T47D (cell line): ENCODE results near the gene PIAS4.
"Not testable (repeated sequence)": the region's sequence is repeated elsewhere in the genome, so short reads cannot be mapped to it uniquely, and the experiment has no call there.

Experiments
- DNase-seq, 2 experiments: peaks; one replicate each; pipeline versions ENCODE4 v3.0.0 to v3.0.0-alpha.2; 2011 to 2012; ENCODE audit warnings: low read depth in 1 of 2, low spot score in 1 of 2
- JUND ChIP-seq: IDR thresholded peaks from 2 replicates; pipeline ENCODE4 v1.6.1; 2012; ENCODE audit warnings: low read depth
- in situ Hi-C: cut with HindIII; loops from 2 replicates; pipeline ENCODE4 v1.10.0; 2016; ENCODE audit warnings: low sequenced_read_pairs, low pct_unique_long_range_greater_than_20kb

Gene PIAS4, protein sequence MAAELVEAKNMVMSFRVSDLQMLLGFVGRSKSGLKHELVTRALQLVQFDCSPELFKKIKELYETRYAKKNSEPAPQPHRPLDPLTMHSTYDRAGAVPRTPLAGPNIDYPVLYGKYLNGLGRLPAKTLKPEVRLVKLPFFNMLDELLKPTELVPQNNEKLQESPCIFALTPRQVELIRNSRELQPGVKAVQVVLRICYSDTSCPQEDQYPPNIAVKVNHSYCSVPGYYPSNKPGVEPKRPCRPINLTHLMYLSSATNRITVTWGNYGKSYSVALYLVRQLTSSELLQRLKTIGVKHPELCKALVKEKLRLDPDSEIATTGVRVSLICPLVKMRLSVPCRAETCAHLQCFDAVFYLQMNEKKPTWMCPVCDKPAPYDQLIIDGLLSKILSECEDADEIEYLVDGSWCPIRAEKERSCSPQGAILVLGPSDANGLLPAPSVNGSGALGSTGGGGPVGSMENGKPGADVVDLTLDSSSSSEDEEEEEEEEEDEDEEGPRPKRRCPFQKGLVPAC

GRCh38 chr19:4007021-4007835, at the start of gene PIAS4:
TSS of gene PIAS4 (plus strand) at chr19:4007736. CDS start at chr19:4007761, 25 bp downstream.
- TF ChIP-seq JUND: no peak
- in situ Hi-C loops: no loop called here
- DNase-seq: peak; percentile 94 to 95

DNA sequence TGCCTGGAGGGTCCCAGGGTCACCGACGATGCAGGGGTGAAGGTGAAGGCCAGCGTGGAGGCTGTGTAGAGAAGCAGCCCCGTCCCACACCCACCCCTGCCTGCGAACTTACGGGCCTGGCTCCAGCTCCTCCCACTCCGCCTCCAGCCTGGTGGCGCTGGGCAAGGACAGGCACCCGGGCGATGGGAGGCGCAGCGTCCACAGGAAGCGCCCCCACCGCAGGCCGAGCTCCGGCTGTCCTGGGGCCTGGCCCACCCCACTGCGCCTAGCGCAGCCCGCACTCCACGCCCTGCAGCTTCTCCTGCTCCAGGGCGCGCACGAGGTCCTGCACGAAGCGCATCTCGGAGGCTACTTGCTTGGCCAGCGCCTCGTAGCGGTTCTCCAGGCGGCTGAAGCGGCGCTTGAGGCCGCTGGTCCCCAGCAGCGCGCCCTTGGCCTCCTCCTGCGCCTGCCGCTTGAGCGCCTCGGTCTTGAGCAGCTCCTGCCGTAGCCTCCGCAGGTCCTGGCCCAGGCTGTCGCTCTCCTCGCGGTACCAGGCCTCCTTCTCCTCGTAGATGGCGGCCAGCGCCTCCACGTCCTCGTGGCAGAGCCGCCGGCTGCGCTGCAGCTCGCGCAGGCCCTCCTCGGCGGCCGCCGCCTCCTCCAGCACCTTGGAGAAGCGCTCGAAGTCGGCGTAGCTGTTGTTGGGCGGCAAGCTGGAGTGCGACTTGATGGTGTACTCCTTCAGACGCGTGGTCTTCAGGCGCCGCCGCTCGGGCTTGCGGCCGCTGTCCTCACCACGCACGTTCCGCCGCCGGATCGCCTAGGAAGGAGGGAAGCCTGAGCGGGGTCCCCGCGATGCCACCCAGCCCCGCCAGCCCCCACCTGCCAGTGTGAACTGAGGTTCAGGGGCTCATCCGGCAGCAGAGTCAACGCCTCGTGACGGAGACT, 48.4 kb upstream of the PIAS4 start:
- in situ Hi-C loops: no loop called here

GRCh38 chr19:3959766-3960131, 47.8 kb upstream of the PIAS4 start:
- no peak for DNase-seq
- no peak for TF ChIP-seq JUND
- in situ Hi-C loops: no loop called here

More for the DNA sequence above, 48.4 kb upstream of the PIAS4 start:
- TF ChIP-seq JUND: no peak
- no peak for DNase-seq

DNA sequence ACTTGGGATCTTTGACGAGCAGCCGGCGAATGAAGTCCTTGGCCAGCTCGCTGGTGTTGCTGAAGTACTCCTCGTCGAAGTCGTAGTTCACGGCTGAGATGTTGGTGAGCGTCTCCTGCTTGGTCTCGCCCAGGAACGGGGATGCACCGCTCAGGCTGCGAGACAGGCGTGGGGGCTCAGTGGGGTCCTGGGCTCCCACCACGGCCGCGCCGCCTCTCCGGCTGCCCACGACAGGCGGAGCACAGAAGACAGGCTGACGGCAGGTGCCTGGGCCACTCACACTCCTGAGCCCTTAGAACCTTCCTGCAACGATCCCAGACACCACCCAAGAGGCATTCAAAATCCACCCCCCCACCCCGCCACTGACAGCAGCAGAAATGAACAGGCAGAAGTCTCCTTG, 46.5 kb upstream of the PIAS4 start:
- in situ Hi-C loops: no loop called here
- no peak for DNase-seq
- no peak for TF ChIP-seq JUND

DNA sequence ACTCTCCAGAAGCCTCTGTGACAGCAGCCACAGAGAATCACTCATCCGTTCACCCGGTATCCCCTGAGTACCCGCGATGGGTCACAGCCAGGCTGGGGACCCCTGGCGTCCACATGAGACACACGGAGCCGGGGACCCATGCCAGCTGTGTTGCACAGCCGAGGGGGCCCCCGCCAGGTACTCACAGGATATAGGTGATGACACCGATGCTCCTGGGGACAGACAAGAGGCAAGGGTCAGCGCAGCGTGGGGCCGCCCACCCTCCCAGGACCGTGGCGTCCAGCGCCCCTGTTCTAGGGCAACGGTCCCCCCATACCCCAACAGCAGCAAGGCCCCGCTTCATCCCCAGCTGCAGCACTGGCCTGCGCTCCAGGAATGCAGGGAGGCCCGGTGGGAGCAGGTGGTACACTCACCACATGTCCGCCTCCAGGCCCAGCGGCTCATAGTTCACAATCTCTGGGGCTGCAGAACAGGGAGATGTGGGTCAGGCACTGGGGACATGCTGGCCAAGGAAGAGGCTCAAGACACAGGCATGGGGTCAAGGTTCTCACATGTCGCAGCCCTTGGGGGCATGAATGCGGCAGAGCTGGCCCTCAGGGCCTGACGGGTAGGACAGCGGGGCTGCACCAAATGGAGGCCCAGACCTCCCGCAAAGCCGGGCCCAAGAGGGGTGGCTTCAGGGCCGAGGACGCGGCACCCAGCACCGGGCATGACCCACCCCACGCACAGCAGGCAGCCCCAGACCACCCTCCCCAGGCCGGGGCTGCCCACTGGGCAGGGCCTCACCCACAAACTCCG, 43.9 kb upstream of the PIAS4 start:
- TF ChIP-seq JUND: no peak
- in situ Hi-C loops: no loop called here
- DNase-seq: no peak

GRCh38 chr19:3964256-3965194, 43.0 kb upstream of the PIAS4 start:
- no peak for TF ChIP-seq JUND
- no peak for DNase-seq
- in situ Hi-C loops: no loop called here

- in situ Hi-C loops: no loop called here
- TF ChIP-seq JUND: no peak
- no peak for DNase-seq
These were observed 41.2 kb upstream of the PIAS4 start for GRCh38 chr19:3966051-3967017.

DNA sequence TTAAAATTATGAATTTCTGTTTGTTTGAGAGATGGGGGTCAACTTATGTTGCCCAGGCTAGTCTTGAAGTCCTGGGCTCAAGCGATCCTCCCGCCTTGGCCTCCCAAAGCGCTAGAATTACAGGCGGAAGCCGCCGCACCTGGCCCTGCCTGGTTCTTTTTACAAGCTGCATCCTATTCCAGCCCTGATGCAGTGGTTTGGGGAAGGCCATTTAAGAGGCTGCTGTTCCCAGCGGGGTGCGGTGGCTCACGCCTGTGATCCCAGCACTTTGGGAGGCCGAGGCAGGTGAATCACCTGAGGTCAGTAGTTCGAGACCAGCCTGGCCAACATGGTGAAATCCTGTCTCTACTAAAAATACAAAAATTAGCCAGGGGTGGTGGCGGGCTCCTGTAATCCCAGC, 39.6 kb upstream of the PIAS4 start:
- DNase-seq, in situ Hi-C loops: not testable (repeated sequence)

DNA sequence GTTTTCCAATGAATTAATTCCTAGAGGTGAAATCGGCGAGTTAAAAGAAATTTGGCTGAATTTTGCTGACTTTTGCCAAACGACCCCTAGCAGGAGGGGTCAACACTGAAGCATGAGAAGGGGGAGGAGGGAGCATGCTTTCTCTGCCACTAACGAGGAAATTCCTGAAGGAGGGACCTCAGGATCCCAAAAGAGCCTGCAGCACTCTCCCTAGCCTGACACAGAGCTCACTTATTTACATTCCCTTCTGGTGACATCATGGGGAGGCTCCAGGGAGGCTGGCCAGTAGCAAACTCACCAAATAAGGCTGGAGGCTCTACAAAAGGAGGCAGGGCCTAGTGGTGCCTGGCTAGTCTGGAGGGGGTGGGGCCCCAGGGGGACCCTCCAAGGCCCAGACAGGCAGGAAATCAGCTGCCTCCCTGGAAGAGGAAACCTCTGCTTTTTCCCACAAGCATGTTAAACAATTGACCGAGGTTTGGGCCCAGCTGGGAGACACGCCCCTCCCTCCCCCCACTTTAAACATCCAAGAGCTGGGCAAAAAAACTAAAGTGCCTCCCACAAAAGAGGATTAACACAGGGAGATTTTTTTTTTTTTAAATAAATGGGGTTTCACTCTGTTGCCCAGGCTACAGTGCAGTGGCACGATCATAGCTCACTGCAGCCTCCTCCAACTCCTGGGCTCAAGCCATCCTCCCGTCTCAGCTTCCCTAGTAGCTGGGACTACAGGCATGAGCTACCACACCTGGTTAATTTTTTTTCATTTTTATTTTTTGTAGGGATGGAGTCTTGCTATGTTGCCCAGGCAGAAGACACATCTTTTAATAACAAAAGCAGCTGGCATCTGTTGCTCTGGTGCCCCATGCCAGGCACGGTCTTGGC, 38.7 kb upstream of the PIAS4 start:
- DNase-seq: peak; percentile 76 to 96
- in situ Hi-C loops: no loop called here
- TF ChIP-seq JUND: peak; percentile 85
